GM20000 (cell line): ENCODE results near the gene SLF2.

ENCODE experiments used
- DNase-seq: peaks from one replicate; pipeline ENCODE4 v3.0.0; 2012; ENCODE audit warnings: low spot score
- TF ChIP-seq, protein P1 (sequence below): IDR thresholded peaks from 2 replicates; pipeline ENCODE4 v1.5.1; 2012; ENCODE audit warnings: mild to moderate bottlenecking, control low read depth; ENCODE audit errors: extremely low read depth, missing control alignments

The SLF2 gene, protein sequence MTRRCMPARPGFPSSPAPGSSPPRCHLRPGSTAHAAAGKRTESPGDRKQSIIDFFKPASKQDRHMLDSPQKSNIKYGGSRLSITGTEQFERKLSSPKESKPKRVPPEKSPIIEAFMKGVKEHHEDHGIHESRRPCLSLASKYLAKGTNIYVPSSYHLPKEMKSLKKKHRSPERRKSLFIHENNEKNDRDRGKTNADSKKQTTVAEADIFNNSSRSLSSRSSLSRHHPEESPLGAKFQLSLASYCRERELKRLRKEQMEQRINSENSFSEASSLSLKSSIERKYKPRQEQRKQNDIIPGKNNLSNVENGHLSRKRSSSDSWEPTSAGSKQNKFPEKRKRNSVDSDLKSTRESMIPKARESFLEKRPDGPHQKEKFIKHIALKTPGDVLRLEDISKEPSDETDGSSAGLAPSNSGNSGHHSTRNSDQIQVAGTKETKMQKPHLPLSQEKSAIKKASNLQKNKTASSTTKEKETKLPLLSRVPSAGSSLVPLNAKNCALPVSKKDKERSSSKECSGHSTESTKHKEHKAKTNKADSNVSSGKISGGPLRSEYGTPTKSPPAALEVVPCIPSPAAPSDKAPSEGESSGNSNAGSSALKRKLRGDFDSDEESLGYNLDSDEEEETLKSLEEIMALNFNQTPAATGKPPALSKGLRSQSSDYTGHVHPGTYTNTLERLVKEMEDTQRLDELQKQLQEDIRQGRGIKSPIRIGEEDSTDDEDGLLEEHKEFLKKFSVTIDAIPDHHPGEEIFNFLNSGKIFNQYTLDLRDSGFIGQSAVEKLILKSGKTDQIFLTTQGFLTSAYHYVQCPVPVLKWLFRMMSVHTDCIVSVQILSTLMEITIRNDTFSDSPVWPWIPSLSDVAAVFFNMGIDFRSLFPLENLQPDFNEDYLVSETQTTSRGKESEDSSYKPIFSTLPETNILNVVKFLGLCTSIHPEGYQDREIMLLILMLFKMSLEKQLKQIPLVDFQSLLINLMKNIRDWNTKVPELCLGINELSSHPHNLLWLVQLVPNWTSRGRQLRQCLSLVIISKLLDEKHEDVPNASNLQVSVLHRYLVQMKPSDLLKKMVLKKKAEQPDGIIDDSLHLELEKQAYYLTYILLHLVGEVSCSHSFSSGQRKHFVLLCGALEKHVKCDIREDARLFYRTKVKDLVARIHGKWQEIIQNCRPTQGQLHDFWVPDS

DNA sequence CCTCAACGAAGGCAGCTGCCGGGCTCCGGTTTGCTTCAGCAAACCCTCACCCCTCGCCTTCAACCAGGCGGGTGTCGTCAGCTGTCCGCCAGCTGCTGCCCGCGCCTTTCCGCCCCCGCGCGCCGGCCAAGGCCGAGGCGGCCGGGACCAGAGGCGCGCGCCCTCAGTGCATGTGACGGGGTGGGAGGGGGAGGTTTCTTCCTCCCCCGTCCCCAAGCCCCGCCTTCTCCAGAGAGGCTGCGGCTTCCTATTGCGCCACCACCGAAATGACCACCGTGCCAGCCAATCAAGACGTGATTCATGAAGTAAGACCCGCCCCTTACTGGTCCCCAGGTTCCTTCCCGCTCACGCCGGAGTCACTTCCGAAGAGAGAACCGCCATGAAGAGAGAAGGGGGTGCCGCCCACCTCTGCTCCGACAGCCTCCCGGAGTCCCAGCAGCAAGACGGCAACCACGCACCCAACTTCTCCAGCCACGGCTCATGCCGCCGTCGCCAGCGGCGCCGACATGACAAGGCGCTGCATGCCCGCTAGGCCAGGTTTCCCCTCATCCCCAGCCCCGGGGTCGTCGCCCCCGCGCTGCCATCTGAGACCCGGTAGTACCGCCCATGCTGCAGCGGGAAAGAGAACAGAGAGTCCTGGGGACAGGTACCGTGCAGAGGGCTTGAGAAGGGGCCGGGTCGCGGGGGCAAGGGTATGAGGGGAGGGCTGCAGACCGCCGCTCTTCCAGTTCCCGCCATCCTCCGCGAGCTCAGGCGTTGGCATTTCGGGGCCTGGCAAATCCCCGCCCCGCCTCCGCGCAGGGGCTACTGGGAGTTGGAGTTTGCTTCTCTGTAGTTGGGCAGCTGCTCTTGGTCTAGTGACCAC is at the start of gene SLF2:
TSS of gene SLF2 (plus strand) at position 359 of the 865 bp plus-strand sequence. CDS start at position 507, 148 bp downstream.
- DNase-seq = peak; percentile 99
- TF ChIP-seq, protein P1, sequence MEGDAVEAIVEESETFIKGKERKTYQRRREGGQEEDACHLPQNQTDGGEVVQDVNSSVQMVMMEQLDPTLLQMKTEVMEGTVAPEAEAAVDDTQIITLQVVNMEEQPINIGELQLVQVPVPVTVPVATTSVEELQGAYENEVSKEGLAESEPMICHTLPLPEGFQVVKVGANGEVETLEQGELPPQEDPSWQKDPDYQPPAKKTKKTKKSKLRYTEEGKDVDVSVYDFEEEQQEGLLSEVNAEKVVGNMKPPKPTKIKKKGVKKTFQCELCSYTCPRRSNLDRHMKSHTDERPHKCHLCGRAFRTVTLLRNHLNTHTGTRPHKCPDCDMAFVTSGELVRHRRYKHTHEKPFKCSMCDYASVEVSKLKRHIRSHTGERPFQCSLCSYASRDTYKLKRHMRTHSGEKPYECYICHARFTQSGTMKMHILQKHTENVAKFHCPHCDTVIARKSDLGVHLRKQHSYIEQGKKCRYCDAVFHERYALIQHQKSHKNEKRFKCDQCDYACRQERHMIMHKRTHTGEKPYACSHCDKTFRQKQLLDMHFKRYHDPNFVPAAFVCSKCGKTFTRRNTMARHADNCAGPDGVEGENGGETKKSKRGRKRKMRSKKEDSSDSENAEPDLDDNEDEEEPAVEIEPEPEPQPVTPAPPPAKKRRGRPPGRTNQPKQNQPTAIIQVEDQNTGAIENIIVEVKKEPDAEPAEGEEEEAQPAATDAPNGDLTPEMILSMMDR = no peak

DNA sequence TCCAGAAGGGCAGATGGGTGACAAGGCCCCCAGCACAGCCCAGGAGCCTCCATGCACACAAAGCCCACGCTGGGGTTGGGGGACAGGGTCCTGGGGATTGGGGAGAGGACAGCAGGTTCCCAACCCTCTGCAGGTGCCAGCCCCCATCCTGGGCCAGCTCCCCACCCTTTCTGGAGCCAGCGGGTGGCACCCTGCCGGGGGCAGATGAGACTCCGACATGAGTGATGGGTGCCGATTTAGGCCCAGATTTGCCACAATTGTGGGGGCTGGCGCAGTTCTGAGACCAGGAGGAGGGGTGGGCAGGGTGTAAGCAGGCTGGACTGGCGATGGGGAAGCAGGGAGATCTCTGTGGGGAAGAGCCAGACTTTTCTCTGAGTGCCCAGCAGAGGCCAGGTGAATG is 49.3 kb upstream of the SLF2 start:
- TF ChIP-seq, protein P1 = no peak
- no peak for DNase-seq

- TF ChIP-seq, protein P1 = no peak
- no peak for DNase-seq
Observed at GRCh38 chr10:100864036-100864885, 48.5 kb upstream of the SLF2 start.

DNA sequence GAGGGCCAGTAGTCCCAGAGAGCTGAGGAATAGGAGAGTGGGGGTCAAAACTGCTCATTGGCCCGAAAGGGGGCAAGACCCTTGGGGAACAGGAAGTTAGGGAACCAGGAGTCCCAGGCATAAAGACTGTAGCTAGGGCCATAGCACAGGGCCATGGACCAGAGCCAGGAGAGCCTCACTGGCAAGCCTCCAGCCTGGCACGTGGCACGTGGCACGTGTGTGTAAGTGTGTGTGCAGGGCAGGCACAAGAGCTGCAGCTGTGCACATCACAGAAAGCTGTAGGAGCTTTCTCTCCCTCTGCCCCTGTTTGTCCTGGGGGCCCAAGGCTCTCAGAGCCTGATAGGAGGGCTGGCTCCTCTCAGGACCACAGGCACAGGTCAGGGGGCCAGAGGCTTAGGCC is 47.8 kb upstream of the SLF2 start:
- DNase-seq = no peak
- TF ChIP-seq, protein P1 = no peak

DNA sequence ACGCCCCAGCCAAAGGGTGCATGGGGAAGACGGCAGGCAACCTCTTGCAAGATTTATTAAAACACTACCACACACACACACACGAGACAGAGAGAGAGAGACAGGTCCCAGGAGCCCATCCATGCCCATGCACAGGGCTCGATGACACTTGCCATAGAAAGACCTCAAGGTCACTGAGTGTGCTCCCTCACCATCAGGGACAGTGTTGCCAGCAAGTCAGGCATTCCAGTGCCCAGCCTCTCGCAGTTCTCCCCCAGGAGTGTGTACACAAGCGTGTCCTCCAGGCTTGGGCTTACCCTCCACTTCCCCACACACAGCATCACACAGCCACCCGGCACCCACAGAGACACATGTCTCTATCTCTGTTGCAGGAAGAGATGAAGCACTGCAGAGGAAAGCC is 46.8 kb upstream of the SLF2 start:
- TF ChIP-seq, protein P1 = no peak
- DNase-seq = no peak

DNA sequence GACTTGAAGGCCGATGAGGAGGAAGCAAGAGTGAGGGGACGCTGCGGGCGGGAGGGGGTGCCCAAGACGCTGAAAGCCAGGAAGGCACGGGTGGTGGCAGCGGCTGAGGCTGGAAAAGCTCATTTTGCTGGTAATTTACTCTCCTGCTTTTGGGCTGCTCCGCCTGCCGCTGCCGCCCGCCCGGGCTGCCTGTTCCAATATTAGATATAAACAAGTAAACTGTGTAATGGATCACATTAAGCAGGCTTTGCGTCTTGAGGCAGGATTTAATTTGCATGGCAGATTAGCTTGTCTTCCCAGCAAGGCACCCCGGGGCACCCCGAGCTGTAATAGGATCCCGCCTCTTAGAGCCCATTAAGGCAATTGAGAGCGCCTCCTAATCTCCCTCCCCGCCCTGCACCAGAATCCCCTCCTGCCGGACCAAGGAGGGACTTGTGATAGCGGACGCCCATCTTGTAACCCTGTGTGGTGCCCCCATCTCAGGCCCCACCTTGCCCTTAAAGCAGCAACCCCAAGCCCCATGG is 46.1 kb upstream of the SLF2 start:
- DNase-seq = no peak
- TF ChIP-seq, protein P1 = no peak
